NK-92 treated with Interleukin-12 subunit alpha and Interleukin-12 subunit beta, amount 100 ng/mL, for 24 hours (cell line): ENCODE data around the gene C11orf21.

Experiments used
- DNase-seq: peaks from one replicate; lab custom pipeline; 2025; lab: John Stamatoyannopoulos, UW

C11orf21 gene

DNA sequence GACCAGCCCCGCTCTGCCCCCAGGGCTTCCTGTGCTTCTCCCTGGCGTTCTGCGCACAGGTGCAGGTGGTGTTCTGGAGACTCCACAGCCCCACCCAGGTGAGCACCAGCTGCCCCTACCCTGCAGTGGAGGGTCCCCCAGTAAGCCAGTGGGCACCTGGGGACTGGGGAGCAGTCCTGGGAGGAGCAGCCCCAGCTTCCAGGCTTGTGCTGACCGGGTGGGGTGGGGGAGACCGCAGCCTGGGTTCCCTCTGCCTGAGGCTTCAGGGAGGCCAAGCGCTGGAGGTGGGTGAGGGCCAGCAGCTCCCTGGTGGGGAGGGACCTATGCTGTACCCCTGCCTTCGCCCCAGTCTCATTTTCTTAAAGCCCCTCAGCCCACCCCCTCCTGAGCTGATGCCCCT is 7.0 kb upstream of the C11orf21 start:
- DNase-seq: no peak

DNA sequence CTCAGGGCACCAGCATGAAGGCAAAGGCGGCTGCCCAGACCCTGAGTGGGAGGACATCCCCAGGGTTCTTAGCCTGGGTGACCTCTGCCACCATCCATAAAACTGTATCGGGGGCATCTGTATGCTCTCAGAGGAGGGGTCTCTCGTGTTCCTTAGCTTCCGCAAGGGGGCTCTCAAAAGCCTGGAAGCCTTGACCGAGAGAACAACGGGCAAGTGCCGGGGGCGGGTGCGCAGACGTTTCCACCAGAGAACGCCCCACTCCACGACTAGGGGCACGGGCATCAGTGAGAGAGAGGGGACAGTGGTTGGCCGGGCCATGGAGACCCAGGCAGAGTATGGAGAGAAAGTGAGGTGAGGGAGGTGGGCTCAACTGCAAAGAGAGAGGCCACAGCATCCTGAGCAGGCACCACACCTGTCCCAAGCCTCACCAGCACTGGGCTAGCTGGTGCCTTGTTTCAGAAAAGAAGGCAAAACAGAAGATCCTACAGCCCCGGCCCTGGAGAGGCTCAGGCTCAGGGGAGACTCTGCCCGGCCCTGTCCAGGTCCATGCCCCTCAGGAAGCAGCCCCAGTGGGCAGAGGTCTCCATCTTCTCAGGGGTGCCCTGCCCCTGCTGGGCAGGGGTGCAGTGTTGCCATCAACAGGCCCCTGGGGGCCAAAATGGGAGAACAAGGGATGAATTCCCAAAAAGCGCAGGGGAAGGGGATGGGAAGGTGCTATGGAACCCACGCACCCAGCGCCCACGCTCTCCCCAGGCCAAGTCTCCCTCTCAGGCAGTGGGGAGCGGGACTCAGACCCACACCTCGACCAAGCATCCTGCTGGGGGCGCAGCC is 6.0 kb upstream of the C11orf21 start:
- no peak for DNase-seq

DNA sequence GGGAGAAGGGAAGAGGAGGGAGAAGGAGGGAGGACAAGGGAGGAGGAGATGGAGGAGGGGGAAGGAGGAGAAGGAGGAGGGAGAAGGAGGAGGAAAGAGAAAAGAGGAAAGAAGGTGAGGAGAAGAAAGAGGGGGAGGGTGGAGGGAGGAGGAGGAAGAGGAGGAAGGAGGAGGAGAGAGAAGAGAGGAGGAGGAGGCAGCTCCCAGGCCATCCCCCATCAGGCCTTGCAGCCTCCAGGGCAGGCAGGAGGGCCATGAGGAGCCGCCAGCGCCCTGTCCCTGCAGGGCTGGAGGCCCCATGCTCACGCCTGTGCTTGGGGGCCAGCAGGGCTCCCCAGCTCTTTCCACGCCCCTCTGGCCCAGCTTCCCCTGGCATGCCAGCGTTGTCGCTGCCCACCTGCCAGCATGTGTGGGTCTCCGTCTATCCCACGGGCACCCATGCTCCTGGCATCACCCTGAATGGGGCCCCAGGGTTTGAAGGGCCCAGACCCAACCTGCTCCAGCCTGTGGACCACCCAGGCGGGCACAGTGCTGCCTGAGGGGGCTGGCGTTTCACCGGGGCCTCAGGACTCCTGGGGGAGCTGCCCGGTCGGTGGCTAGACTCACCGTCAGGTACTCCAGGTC is 5.3 kb upstream of the C11orf21 start:
- no peak for DNase-seq

DNA sequence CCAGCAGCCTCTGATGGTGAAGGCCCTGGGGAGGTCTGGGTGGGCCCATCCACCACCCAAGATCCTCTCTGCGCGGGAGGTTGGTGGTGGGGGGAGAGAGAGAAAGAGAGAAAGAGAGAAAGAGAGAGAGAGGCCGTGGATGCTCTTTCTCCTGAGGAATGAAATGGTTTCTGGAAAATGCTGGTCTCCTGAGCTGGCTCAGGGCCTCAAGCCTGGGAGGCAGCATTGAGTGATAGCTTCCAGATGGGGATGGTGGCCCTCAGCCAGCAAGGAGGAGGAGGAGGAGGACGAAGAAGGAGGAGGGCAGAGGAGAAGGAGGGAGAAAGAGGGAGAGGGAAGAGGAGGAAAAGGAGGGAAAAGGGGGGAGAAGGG is 4.7 kb upstream of the C11orf21 start:
- no peak for DNase-seq

DNA sequence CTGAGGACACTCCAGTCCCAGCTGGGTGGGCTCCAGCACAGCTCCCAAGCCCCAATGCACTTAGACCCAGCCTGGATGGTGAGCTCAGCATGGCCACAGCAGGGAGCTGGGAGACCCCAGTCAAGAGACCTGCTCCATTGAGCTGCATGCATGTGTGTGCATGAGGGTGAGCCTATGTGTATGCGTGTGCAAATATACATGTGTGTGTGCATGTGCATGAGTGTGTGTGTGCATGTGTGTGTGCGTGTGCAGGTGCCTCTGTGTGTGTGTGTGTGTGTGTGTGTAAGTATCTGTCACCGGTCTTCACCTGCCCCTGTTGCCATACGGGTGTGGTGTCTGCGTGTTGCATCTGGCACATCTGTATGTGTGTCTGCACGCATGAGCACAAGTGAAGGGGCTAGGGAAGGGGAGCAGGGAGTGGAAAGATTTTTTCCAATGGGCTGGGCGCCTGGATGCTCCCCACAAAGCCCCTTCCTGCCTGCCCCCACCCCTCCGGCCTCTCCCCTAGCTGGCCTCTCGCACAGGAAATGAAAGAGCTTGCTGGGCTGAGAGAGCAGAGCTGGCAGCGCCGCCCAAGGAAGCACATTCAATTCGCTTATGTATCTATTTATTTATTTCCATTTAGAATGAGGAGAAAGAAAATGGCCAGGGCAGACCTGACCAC is 4.2 kb upstream of the C11orf21 start:
- DNase-seq: no peak

DNA sequence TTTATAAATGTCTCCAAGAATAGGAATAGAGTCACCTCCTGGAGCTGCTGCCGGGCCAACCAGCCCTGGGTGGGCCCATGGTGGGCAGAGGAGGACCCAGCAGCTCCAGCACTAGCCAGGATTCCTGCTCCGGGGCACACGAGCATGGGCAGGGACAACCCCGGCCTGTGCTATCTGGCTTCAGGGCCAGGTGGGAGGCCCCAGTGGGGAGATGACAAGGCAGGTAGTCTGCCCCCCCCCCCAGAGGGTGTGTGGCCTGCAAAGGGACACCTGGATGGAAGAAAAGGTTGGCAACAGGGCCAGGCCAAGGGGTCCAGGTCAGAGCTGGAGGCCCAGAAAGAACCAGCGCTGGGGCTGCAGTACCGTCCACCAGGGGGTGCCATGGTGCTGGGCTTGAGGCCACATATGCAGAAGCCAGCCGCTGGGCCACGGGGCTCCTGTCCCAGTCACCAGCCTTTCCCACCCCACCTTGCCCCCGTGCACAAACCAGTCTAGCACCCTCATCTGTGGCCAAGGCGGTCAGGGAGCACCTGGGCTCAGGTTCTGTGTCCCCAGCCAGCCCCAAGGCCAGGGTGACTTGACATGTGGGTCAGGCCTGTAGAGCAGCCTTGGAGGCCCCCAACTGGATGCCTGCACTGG is 3.5 kb upstream of the C11orf21 start:
- peak; percentile 67 for DNase-seq

DNA sequence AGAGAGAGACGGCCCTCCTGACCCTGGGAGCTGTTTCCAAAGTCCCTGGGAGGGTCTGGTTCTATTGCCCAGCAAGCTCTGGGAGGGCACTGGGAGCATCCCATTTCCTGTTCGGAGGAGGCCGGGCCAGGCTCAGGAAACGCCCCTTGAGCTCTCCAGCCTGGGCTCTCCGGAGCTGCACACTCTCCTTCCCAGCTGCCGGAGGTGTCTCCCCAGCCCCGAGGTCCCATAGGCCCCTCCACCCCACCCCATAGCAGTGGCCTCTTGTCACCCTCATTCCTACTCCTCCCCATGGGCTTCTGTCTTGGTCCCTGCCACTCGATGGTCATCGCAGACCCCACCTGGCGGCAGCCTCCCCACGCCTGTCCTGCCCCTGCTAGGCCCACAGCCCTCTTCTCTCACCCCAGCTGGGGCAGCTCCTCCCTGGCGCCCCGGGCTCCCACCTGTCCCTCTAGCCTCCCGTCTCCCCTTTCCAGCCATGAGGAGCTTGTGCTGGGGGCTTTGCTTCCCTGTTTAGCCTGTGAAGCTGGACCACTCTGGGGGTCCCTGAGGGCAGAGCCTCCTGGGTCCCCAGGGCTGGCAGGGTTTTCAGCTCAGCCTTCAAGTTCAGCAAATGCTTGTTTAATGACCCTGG is 2.9 kb upstream of the C11orf21 start:
- DNase-seq: no peak

DNA sequence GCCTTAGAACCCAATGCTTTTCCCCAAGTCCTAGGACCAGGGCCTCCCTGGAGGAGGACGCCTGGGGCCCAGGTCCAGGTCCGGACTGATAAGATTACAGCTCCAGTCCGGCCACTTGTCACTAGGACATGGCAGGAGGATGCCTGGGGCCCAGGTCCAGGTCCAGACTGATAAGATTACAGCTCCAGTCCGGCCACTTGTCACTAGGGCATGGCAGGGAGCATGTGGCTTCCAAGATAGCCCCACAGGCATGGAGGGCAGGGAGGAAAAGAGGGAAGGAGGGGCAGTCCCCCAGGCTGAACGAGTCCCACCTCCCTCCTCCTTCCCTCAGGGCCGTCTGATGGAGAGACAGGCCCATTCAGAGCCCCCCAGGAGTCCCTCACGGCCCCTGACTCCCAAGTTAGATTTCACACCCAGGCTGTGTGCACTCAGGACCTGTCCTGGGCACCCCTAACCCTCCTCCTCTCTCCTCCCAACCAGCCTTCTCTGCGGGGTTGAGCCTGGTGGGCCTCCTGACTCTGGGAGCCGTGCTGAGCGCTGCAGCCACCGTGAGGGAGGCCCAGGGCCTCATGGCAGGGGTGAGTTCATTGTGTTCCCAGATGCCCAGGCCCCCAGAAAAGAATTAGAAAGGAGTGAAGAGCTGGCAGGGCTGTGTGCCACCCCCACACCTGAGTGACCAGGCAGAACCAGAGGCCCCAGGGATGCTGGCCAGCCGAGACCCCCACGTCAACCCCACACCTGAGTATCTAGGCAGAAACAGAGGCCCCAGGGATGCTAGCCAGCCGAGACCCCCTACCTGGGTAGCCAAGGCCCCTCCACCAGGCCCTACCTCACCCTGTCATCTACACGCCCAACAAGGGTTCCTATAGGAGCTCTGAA is 2.1 kb upstream of the C11orf21 start:
- no peak for DNase-seq

DNA sequence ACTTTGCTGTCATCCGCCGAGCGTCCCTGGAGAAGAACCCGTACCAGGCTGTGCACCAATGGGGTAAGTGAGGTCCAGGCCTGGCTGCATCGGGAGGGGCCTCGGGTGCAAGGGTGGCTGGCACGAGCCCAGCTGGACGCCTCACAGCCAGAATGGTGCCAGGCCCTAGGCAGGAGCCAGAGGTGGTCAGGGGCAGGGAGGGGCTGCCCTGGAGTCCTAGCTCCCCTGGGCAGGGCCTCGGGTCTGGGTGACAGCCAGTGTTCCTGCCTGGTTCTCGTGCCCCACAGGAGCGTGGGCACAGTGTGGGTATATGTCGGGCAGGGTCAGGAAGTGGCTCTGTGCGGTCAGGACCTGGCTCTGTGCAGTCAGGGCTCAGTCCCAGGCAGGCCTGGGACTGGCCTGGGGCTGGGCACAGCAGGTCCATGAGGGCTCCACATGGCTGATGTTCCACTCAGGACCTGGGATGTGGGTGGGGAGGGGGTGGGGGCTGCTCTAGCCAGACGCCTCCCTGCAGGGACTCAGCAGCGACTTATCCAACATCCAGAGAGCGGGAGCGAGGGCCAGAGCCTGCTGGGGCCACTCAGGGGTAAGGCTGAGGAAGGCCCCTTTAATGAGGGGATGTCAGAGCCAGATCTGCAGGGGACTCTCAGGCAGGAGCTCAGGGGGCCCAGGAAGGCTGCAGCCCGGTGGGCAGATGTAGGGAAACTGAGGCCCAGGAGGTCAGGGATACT is 1.3 kb upstream of the C11orf21 start:
- DNase-seq: no peak

DNA sequence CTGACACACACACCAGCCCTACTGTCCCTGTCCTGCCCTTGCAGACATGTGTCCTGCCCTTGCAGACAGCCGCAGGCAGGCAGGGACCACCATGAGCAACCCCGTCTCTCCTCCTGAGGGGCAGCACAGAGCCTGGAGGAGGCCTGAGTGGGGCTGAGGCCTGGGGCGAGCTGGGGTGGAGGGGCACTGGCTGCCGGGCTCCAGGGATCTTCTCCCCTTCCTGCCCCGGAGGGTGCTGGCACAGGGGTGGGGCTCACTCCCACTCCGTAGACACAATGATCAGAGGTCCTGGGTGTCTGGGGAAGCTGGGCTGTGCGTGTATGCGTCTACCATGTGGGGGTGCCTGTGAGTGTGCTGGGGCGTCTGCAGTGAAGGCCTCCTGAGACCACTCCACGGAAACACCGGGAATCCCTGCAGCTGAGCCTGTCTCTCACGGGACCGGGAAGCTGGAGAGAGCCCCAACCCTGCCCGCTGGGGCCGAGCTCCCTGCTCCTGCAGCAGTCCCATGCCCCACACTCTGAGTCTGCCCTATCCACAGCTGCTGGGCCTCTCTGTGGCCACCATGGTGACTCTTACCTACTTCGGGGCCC is 683 bp upstream of the C11orf21 start:
- DNase-seq: no peak

DNA sequence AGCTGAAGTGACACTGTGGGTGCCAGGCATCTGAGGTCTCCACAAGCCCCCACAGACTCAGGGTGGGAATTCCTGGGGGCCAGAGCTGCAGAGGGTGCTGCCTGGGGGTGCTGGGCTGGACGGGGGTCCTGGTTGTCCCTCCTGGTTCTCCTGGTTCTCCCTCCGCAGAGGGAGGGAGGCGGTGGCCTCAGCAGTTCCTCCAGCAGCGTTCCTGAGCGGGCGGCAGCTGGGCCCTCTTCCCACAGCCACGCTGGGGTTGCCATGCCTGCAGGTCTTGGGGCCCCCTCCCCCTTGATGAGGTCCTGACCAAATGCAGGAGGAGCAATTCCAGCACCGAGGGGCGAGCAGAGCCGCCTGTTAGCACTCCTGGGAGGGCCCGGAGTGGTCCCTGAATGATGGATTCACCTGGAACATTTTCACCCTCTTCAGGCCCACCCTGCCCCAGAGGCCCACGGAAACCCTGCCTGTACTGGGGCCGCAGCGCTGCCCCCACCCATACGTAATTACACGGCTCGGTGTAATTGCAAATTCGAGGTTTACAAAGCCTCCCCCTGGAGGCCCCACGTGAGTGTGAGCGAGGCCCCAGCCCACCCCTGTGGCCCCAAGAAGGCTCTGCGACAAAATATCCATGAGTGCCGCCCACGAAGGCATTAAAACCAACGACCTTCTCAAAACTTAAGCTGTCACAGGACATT is 635 bp downstream of the C11orf21 start:
- no peak for DNase-seq

DNA sequence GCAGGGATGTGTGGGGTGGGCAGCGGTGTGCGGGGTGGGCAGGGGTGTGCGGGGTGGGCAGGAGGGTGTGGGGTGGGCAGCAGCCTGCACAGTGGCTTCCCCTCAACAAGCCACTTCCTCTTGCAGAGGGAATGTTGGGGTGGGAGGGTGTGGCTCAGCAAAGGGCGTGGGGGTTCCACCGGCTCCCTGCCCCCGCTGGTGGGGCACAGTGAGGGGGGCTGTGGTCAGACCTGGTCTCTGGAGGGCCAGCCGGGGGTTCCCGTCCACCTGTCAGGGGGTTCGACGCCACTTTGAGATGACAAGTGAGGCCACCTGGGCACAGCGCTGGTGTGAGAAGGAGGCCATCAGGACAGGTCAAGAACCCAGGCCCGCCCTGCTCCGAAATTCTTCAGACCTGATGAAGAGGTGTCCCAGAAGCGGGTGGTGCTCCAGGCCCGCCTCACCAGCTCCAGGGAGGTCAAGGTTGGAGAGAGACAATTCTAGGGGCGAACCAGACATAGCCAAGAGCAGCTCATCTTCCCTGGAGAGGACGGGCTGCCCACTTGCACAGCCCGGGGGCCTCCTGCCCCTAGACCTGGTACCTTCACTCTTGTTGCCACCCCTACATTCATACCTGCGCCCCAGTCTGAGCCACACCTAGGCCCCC is 1.3 kb downstream of the C11orf21 start:
- DNase-seq: no peak

DNA sequence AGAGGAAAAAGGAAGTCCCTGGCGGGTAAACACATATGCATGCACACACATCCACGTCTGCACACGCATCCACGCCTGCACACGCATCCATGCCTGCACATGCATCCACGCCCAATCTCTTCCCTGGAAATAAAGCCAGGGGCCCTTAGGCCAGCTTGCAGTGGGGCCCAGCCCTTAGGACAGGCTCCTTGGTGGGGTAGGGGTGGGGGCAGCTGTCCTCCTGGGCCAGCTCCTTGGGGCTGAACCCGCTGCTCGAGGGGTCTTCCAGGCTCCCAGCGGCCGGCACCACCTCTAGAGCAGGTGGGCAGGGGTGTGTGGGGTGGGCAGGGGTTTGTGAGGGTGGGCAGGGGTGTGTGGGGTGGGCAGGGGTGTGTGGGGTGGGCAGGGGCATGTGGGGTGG is 1.9 kb downstream of the C11orf21 start:
- no peak for DNase-seq

DNA sequence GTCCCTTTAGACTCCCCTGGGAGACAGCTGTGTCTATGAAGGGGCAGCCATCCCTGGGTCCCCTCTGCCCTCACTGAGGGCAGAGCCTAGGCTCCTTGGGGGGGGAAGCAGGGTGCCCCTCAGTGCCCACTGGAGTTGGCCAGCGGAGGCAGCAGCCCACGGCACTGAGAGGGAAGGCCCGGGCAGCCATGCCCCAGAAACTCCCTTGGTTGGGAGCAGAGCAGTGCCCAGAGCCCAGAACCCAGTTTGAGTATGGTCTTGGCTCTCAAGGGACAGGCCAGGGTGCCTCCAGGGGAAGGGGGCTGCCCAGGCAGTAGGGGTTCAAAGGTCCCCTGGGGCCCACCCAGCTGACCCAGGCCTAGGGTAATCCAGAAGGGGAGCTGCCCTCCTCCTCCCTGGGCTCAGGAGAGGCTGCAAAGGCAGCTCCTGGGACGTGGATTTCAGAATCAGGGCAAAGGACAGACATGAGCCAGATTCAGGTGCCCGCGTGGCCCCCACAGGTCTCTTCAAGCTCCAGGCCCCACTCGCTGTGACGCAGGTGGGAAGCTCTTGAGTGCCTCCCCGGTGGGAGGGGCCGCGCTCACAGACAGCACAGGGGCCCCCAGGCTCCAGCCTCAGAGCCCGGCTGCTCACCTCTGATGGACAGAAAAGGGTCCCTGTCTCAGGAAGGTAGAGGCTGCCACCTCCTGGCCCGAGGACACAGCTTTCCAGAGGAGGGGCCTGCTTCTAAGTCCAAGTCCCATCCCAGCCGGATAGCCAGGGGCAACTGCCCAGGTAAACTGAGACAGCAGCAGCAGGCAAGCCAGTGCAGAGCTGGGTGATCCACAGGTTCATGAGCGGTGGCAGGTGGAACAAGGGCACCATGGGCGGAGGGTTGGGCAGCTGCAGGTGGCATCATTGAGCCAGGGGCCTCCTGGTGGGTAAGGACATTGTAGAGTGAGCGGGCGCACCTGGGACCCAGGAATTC is 2.6 kb downstream of the C11orf21 start:
- no peak for DNase-seq

DNA sequence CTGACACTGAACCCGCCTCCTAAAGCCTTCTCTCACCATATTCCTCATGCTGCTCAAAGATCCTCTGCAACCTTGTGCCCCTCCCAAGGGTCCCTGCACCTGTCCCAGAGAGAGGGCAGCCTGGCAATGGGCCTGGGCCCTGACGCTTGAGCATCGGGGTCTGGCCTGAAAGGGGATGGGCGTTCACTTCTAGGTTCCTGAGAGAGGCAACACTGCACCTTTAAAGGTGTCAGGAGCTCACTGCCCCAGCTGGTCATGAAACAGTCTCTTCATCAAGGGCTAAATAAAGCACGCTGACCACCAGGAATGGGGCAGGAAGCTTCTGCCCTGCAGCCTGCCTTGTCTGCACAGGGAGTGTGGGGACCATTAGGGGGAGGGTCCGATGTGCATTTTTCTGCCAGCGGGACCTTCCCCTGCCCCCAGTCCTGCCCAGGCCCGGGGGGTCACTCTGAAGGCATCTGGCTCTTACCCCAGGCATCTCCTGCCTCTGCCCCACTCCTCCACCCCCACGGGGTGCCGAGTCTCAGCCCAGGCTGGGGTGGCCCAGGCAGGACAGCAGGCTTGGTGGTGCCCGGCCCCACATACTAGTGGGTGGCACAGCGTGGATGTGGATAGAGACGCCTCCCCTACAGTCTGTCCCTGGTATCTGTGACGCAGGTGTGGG is 3.5 kb downstream of the C11orf21 start:
- DNase-seq: no peak

DNA sequence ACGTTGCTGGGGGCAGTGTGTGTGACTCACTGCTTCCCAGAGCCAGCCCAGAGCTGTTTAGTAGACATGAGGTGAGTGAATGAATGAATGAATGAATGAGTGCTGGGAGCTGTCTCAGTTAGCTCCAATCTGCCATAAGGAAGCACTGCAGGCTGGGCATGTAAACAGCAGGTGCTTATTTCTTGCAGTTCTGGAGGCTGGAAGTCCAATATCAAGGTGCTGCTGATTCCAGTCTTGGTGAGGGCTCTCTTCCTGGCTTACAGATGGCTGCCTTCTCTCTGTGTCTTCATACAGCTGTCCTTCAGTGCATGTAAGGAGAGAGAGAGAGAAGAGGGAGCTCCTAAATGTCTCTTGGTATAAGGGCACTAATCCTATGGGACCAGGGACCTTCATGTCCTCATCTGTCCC is 4.1 kb downstream of the C11orf21 start:
- DNase-seq: no peak

DNA sequence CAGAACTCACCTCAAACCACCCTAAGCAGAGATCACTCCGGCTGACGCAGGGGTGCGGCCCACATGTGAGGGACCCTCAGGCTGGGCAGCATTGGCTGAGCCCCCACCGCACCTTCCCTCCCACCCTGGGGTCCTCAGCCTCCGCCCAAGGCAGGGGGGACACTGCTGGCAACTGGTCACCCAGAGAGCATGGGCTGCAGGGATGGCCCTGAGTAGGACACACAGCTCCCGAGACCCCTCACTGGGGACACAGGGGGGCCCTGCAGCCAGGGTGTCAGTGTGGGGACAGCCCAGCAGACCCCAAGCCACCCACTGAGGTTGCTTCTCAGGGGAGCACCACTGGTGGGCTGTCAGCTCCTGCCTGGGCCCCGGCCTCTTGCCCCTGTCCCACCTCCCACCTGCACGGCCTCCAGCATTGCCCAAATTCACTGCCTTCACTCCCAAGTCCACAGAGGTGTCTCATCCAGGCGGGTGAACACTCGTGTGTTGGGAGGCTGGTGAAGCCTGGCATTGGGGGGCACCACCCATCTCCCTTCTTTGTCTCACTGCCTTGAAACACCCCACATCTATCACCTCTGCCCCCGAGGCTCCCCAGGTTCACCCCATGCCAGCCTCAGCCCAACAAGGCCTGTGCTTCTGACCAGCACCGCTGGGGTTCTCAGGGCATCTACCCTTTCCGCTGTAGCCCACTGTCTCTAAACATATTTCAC is 4.7 kb downstream of the C11orf21 start:
- DNase-seq: no peak
